PC-9 (cell line): ENCODE data around the gene AUP1.

Experiments
- CTCF ChIP-seq: fragments of 200-600 bp; sonication (generic); conservative IDR thresholded peaks from 2 replicates; pipeline ENCODE4 v1.6.1; 2017; ENCODE audit warnings: mixed run types, antibody characterized with exemption, mild to moderate bottlenecking, moderate library complexity
- EZH2 ChIP-seq: fragments of 200-600 bp; sonication (generic); IDR thresholded peaks from 2 replicates; pipeline ENCODE4 v1.8.0; 2017; ENCODE audit warnings: antibody characterized with exemption, low read depth

GRCh38 chr2:74556831-74557370 is 27.4 kb upstream of the AUP1 start:
- no peak for TF ChIP-seq CTCF
- no peak for TF ChIP-seq EZH2
